ENCODE measurements around the gene PSTPIP1.

GRCh38 chr15:77002436-77002835, 7.5 kb downstream of the PSTPIP1 start:
- TF ChIP-seq CTCF (IDR thresholded peaks at IDR 0.05) = no peak
- no peak for TF ChIP-seq POLR2AphosphoS5 (IDR thresholded peaks at IDR 0.05)
- TF ChIP-seq POLR2A (IDR thresholded peaks at IDR 0.05) = no peak

All from breast epithelium (tissue), 3 donors.